GM18909 (cell line): ENCODE data around the gene CATSPERD.

Experiments
- ATAC-seq: cut with Tn5 transposase; IDR thresholded peaks from one replicate; pipeline ENCODE4 v1.9.1; 2021; ENCODE audit warnings: mild to moderate bottlenecking; ENCODE audit not compliant: unreplicated experiment, poor library complexity

The CATSPERD gene

GRCh38 chr19:5801796-5802619, 81.6 kb downstream of the CATSPERD start:
- no peak for ATAC-seq

- ATAC-seq = no peak
Observed at GRCh38 chr19:5803441-5803751, 83.0 kb downstream of the CATSPERD start.

- peak; percentile 82 for ATAC-seq
Observed at GRCh38 chr19:5803752-5804515, 83.5 kb downstream of the CATSPERD start.

GRCh38 chr19:5804516-5805461, 84.4 kb downstream of the CATSPERD start, which contains the start of gene NRTN:
NRTN (plus strand) TSS chr19:5805067; CDS start chr19:5824166, 19,099 bp downstream.
- no peak for ATAC-seq

- no peak for ATAC-seq
Observed at GRCh38 chr19:5805462-5806132, 85.2 kb downstream of the CATSPERD start.

GRCh38 chr19:5806133-5806489, 85.7 kb downstream of the CATSPERD start:
- ATAC-seq = no peak

GRCh38 chr19:5806905-5807304, 86.5 kb downstream of the CATSPERD start:
- no peak for ATAC-seq

- no peak for ATAC-seq
Observed at GRCh38 chr19:5808120-5808816, 87.8 kb downstream of the CATSPERD start.

GRCh38 chr19:5809053-5809452, 88.6 kb downstream of the CATSPERD start:
- no peak for ATAC-seq

GRCh38 chr19:5809469-5809868, 89.0 kb downstream of the CATSPERD start:
- no peak for ATAC-seq

- ATAC-seq = no peak
Observed at GRCh38 chr19:5811117-5811516, 90.7 kb downstream of the CATSPERD start.

GRCh38 chr19:5814123-5814851, 93.8 kb downstream of the CATSPERD start:
- no peak for ATAC-seq

- ATAC-seq = no peak
Observed at GRCh38 chr19:5814852-5815246, 94.4 kb downstream of the CATSPERD start.

- no peak for ATAC-seq
Observed at GRCh38 chr19:5817218-5817617, 96.8 kb downstream of the CATSPERD start.

- ATAC-seq = no peak
Observed at GRCh38 chr19:5818594-5818993, 98.2 kb downstream of the CATSPERD start.

GRCh38 chr19:5820785-5821184, 100.3 kb downstream of the CATSPERD start:
- no peak for ATAC-seq

- no peak for ATAC-seq
Observed at GRCh38 chr19:5821521-5822180, 101.2 kb downstream of the CATSPERD start.

- ATAC-seq = no peak
Observed at GRCh38 chr19:5822181-5822844, 101.9 kb downstream of the CATSPERD start.
